Activated CD4-positive, alpha-beta T cell treated with anti-CD3 and anti-CD28 coated beads for 24 hours (primary cell): ENCODE results near the gene ATG10.
A peak's percentile ranks its signal among the peaks of the same experiment; 100 is the strongest.
"Not testable (repeated sequence)": the region's sequence is repeated elsewhere in the genome, so short reads cannot be mapped to it uniquely, and the experiment has no call there.

ENCODE experiments used
- DNase-seq, 2 donors: peaks; one replicate each; pipeline ENCODE4 v3.0.0-alpha.2; 2020; ENCODE audit warnings: low read depth in 2 of 2

ATG10 gene

DNA sequence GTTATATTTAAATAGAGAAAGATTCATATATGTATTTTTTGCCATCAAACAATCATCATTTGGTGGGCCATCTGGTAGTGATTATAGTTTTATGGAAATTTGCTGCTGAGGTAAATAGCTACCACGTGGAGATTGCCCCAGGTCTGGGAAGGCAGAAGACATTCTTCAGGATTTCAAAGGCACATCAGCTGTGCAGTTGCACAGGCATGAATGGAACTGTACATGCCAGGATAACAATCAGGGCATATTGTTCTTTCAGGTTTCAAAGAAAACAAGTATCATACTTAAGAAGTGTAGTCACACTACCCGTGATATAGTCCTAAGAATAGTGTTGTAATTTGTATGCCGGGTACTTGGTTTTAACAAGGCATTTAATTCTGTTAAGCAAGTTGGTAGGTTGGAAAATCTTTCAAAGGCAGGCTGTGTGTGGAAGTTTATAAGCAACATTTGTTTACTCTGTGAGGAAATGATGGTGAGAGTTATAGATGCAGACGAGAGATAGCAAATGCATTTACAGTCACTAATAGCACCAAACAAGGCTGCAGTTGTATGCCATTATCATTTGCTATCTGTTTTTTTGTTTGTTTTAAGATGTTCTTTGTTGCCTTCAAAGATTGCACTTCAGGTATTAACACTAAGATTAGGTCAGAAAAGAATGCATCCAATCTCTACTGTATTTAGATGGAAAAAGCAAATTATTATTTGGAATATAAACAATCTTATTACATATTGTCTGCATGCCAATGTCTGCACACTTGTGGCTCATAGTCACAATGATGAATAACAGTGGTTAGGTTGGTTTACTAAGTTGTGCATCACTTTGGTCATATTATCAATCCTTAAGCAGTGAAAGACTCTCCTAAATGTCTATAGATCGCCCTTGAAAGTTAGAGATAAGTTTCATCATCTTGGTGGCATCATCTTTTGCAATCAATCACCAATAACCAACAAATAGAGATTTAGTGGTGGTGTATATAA is 251.1 kb downstream of the ATG10 start:
- no peak for DNase-seq

DNA sequence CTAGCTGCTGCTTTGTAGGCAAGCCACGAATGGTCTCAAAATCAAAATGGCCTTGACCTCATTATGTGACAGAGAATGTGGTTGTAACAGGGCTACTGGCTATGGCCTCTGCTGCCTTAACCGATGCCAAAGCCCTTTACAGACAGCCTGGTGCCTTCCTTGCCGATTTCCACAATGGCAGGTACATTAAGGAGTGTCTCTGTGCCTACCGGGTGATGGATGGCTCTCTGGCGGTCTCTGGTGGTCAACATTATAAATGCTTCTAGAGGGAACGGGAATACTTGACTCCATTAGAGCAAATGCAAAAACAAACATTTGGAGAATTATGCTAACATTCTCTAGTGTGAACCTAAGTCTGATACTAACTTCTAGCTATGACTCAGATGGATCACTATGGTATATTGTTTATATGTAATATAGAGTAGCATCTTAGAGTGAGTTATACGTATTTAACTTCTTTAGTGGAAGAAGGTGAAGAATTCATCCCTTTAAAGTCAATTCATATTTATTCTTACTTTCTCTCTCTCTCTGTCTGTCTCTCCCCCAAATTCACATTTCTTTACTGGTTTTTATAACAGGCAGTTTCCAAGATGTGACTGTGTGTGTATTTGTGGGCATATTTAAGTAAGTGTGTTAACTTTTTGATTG is 253.8 kb downstream of the ATG10 start:
- DNase-seq, result peak; percentile 30 to 51

DNA sequence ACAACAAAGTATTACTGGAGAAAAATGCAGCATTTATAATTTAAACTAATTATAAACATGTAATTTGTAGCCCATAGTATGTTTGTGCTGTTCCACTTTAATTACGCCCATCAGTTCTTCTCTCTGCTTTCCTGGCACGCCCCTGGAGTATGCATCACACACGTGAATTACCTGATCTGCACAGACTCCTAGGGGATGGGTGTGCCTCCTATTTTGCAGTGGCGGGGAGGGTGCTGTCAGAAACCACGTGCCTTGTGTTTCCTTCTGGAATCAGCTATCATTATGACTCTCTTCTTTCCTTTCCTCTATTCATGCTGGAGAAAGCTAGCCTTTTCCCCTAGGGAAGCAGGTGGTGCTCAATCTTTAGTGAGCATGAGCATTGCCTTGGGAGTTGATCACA is 263.1 kb downstream of the ATG10 start:
- no peak for DNase-seq

DNA sequence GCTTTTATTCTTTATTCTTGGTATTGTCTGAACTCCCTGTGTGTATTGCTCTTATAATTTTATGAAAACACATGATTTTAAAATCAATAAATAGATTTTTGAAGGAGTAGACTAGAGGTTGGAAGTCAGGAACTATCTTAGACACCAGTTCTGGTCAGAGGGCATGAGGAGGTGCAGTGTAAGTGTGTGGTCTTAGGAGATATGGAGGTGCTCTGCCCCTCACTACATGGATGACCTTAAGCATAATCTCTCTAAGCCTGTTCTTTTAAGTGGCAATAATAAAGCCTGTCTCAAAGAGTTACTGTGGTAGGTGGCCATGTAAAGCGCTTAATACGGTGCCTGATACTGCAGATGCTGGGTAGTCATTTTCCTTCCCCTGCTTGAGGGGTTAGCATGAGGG is 272.3 kb downstream of the ATG10 start:
- DNase-seq, result no peak

DNA sequence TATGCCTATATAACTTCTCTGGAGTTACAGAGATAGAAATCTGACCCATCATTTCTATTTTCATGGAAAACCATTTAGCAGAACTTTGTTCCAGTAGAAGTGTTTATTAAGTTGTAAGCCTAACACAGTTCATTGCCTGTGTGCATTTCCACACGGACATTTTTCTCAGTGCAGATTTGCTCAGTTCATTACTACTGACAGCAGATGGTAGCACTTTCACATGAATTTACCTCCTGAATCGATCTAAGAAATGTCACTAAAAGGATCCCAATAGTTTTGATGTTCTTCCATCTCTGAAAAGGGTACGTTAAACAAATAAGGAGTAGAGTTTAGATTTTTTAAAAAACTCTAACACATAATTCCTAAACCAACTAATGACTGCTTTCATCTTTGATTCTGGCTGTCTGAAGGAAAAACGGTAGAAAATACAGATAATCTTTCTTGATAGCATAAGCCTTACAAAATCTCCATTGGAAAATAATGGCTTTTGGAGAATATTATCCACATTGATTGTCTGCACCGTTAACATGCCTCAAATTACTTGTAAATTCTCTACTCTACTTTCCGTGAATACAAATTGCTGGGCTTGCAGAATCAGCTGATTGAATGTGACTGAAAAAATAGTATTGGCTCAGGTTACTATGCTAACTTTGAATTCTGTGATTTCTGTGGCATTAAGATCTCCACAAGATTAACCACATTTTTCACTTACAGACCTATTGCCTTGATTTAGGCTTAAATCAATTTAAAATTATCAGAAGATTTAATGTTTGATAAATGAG is 273.2 kb downstream of the ATG10 start:
- no peak for DNase-seq

DNA sequence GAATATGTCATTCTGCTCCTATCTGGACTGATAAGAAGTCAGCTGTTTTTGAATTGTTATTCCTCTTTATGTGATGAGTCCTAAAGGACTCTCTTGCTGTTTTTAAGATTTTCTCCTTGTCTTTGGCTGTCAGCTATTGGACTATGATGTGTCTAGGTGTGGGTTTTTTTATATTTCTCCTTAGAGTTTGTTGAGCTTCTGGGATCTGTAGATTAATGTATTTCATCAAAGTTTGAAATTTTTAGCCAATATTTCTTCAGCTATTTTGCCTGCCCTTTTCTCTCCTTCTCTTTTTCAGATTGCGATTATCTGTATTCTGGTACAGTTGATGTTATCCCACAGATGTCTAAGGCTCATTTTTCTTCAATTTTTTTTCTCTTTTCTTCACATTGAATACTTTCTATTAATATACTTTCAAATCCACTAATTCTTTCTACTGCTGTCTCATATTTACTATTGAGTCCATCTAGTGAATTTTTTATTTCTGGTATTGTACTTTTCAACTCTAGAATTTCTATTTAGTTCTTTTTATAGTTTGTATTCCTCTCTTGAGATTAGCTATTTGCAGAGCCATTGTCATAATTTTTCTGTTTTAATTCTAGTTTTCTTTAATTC is 275.2 kb downstream of the ATG10 start:
- no peak for DNase-seq

DNA sequence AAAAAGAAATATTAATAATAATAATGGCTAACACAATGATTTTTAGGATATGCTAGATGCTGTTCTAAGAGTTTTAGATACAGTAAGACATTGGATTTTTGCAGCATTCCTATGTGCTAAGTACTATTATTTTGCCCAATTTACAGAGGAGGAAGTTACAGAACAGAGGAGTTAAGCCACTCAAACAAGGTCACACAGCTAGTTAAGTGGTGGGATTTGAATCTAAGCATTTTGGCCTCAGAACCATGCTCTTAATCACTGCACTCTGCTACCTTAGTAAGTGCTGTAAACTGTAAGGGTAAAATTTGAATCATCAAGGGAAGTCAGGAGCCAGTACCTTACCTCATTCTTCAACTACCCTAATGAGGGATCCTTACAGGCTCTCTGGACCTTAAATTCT is 280.9 kb downstream of the ATG10 start:
- no peak for DNase-seq

DNA sequence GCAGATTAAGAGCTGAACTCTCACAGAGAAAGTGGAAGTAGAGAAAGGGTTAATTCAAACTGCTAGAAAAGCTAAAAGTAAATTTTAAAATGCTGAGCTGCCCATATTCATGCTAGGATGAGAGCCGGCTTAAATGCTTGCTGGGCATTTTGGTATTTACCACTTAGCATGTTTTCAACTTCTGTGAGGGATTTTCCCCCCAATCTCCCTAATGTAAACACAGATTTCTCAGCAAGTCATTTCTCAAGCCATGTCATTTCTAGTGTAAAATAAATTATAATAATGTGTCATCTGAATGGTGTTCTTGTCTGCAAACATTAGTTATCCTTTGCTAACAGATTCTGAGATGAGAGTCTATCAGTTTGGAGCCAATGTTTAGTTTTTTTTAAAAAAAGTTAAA is 284.0 kb downstream of the ATG10 start:
- no peak for DNase-seq

DNA sequence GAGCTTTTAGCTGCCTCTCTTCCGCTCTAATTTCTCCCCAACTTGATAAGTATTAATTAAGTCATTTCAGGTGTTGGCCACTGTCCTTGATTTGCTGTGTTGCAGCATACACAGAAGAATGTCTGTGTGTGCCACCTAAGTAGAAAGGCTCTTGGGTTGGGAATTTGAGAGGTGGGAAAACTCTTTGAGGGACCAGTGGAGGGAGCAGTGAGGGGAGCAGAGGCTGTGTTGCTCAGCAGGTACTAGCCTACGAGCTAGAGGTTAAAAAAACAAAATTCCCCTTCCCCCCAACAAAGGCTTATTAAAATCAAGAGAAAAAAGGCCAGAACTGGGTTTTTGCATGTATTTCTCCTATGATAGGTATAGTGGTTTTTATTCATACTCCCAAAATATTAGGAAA is 285.4 kb downstream of the ATG10 start:
- no peak for DNase-seq

DNA sequence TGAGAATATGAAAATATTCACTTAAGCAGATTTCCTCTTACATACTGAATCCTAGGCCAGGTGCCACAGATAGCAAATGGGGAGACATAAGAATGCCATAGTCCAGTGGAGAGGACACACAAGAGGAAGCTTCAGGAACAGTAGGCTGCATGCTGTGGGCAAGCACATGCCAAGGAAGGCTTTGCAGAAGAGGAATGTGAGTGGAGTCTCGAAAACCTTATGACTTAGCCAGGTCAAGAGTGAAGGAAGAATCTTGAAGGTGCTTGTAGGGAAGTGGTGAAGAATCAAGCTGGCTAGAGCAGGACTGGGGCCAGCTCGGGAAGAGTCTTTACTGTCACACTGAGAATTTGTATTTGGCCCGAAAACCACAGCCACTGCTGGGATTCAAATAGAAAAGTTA is 285.9 kb downstream of the ATG10 start:
- no peak for DNase-seq

DNA sequence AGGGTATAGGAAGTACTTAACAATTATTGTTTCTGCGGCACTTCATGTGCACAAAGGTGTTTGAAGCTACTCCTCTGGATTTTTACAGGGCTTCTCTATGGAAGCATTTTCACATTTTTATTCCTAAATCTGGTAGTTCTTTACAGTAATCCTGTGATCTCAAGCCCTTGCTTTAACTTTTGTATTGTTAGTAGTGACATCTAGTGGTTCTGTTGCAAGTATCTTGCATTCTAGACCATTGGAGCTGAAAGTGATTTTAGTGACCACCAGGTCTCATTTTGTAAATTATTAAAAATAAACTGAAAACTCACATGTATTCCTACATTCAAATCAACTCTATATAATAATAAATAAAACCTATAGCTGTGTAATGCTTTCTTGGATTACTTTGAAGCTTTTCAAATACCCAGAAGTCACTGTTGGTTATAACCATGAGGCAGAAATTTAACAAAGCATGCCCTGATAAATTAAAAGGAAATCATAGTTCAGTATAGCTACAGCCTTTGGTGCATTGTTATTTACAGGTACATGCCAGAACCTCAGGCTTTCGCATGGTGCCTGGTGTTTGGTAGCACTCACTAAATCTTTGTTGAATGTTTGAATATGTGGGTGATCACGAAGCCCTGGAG is 287.5 kb downstream of the ATG10 start:
- no peak for DNase-seq

DNA sequence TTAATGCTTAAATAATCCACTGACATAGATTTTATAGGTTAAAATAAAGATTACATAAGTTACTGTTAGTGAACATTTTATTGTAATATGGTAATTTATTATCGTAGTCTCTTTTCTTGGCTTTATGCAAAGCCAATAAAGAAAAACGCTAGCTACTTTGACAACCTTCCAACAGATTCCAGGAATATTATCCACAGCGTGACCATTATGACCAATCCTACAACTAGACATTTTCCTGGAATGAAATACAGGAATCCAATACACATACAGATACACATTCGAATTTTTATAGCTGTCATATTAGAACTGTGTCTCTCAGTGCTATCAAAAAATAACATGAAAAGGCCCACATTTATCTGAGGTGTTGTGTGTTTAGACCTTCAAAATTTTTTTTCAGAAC is 293.2 kb downstream of the ATG10 start:
- no peak for DNase-seq

DNA sequence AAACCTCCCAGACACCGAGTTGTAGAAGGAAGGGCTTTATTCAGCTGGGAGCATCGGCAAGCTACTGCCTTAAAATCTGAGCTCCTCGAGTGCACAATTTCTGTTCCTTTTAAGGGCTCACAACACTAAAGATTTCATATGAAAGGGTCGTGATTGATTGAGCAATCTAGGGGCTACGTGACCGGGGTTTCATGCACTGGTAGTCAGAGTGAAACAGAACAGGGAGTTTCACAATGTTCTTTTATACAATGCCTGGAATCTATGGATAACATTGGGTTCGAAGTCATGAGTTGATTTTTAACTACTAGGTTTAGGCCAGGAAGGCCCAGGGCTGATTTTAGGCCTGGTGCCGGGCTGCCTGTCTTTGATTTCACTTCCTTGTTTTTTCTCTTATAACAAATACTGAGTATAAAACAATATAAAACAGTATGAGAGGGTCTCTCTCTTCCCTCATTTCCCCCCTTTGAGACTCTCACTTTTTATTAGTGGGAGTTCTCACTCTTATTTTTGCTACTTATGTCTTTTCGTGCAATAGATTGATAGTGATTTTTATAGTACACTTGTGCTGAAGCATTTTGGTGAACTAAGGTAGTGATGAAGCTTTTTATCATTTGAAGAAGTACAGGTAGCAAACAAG is 295.6 kb downstream of the ATG10 start:
- DNase-seq, result not testable (repeated sequence)

DNA sequence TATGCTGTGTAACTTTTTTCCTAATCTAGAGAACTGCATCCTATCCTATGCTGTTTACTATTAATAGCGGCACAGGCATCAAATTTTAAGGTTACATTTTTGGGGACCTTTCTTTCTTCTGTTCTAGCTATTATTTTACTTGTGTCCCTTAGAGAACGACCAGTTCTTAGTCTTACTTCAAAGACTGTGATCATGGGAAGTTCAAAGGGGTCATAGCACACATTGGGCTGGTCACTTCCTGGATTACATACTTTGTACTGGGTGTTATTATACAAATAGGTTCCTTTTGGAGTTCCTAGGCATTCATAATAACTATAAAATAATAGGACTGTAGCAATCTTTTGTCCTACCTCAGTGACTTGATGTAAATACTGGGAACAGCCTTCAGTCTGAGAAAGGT is 297.5 kb downstream of the ATG10 start:
- DNase-seq, result not testable (repeated sequence)

DNA sequence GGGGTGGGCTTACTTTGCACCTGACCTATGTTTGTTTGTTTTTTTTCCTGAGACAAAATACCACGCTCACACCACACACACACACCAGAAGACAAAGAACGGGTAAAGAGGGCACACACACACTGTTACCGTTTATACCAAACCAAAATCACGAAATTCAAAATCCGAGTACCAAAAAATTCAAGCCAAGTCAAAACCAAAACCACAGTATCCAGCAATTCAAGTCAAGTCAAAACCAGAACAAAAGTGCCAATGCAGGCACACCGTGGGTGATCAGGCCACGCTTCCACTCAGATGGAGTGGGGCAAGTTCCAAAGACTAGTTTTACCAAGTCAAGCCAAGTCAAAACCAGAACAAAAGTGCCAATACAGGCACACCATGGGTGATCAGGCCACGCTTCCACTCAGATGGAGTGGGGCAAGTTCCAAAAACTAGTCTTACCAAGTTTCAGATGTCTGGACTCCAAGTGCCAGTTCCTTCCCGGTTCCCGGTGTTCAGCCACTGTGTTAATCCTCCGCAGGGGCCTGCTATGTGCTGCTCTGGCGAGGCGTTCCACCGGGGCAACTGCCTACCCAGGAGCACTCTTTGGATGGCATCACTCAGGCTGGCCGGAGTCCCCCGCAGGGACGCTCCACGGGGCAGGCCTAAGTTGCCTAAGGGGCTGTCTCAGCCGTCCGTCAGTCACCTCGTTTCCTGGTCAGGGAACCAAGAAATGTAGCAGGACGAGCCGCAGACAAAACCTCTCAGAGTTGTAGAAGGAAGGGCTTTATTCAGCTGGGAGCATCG is 300.9 kb downstream of the ATG10 start:
- not testable (repeated sequence) for DNase-seq

DNA sequence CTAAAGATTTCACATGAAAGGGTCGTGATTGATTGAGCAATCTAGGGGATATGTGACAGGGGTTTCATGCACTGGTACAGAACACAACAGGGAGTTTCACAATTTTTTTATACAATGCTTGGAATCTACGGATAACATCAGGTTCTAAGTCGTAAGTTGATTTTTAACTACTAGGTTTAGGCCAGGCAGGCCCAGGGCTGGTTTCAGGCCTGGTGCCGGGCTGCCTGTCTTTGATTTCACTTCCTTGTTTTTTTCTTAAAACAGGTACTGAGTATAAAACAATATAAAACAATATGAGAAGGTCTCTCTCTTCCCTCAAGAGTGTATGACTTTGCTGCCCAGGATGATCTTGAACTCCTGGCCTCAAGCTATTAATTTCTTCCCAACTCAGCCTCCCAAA is 301.6 kb downstream of the ATG10 start:
- not testable (repeated sequence) for DNase-seq

DNA sequence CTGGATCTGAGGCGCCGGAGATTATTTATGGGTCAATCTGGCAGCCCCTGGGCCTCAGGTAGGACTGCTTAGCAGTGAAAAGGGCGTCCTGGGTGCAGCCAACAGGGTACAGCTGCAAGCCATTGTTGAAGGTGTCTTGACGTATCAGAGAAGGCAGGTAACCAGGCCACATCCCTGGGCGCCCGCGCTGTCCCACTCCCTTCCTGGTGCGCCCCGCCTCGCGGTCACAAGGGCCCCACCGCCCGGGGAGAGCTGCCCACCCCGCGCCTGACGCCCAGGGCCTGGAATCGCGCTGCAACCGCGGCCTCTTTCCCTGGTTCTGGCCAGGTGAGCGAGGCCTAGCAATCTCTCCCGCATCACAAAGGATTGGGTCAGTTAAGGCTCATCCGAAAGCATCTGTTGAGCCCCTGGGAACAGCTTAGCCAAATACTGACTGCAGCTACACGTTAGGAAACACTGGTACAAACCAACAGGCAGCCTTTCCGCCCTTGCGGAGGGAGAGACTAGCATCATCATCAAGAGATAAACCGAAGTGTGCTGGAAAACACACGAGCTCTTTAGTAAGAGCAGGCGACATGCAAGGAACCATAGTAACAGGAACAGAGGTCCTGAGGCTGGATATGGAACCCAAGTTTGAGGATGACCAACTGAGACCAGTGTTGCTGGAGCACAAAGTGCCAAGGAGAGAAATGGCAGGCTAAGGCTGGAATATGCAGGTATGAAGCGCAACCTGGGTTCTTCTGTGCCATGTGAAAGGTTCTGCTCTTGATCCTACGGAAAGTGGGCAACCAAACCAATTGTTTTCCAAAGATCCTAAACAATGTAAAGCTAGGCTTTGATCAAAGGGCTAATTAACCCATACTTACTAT is 302.8 kb downstream of the ATG10 start:
- no peak for DNase-seq

DNA sequence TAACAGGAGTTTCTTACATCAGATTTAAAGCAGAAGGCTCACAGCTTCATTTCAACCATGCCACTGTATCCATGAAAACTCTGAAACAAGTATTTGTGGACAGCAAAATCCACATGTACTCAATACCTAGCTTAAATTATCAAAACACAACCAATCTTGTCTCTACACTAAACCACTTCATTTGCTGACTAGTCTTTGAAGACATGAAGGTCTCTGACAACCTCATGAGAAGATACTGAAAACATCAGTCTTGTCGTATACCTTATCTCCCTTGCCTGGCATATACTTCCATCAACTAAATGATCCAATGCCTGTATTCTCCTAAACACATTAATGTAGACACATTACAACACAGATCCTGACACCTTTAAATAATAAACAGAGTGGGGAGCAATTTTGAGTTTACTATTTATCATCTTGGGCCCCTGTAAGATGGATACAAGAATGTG is 303.4 kb downstream of the ATG10 start:
- no peak for DNase-seq
